ENCODE measurements around the gene HOXC12.

DNA sequence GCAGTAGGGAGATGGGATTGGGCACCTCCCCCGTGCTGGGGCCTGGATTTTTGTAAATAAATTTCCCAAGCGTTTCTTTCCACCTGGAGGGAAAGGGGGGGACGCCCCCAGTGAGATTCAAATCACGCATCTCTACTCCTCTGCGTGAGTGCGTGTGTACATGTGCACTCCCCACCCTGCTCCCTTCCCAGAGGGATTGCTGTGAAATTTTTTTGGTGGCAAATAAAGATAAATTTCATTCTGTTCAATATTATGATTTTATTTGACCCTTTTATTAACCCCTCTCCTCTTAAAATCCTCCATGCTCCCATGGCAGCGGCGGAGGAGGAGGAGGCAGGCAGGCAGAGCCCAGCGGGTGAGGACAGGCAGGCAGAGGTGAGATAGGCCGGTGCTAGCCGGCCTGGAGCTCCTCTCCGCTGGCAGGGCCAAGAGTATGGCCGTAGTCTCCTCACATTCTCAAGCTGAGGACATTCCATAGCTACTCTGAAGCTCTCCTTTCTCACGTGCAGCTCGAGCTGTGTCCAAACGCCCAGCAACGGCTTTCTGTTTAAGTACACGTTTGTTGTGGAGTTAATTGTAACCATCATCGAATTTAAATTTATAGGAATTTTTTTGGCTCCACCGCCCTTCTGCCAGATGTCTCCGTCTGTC, 21.6 kb downstream of the HOXC12 start:
- TF ChIP-seq ZFP3 (CRISPR knock-in tag; IDR thresholded peaks at IDR 0.05) (no peak), ARNTL (CRISPR knock-in tag; IDR thresholded peaks at IDR 0.05; ENCODE audit: borderline replicate concordance, low read depth) (no peak), PATZ1 (CRISPR knock-in tag; IDR thresholded peaks at IDR 0.05; ENCODE audit: borderline replicate concordance) (no peak), BACH2 (CRISPR knock-in tag; IDR thresholded peaks at IDR 0.05; ENCODE audit: borderline replicate concordance) (no peak), CSDC2 (CRISPR knock-in tag; IDR thresholded peaks at IDR 0.05) (no peak)
- TF ChIP-seq, protein P1, sequence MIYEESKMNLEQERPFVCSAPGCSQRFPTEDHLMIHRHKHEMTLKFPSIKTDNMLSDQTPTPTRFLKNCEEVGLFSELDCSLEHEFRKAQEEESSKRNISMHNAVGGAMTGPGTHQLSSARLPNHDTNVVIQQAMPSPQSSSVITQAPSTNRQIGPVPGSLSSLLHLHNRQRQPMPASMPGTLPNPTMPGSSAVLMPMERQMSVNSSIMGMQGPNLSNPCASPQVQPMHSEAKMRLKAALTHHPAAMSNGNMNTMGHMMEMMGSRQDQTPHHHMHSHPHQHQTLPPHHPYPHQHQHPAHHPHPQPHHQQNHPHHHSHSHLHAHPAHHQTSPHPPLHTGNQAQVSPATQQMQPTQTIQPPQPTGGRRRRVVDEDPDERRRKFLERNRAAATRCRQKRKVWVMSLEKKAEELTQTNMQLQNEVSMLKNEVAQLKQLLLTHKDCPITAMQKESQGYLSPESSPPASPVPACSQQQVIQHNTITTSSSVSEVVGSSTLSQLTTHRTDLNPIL (CRISPR knock-in tag; IDR thresholded peaks at IDR 0.05; ENCODE audit: low read depth) = no peak
